ENCODE data around the gene ADGRG3.

DNA sequence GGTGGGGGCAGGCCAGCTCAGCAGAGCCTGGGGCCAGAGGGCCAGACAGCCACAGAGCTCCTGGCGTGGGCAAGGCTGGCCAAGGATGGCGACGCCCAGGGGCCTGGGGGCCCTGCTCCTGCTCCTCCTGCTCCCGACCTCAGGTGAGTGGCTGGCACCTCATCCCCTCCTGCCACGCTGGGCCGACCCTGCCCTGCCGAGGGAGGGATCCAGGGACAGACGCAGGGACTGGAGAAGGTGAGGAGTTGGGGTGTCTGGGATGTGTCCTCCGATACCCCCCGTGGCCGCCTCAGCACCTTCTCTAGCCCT lies at the start of gene ADGRG3:
- TF ChIP-seq CTCF (IDR thresholded peaks at IDR 0.05) (no peak), EP300 (IDR thresholded peaks at IDR 0.05) (no peak)
